T follicular helper cell (primary cell): Measurements from ENCODE around the gene ARFGAP1.

Source experiments
- DNase-seq: peaks from one replicate; pipeline ENCODE4 v3.0.0-alpha.2; 2020; ENCODE audit warnings: low read depth

ARFGAP1 gene

GRCh38 chr20:63306673-63307537 is 34.3 kb downstream of the ARFGAP1 start:
- no peak for DNase-seq

- no peak for DNase-seq
Measured at GRCh38 chr20:63307538-63308217, 35.1 kb downstream of the ARFGAP1 start.

- no peak for DNase-seq
Measured at GRCh38 chr20:63308218-63308911, 35.8 kb downstream of the ARFGAP1 start.

- DNase-seq: no peak
Measured at GRCh38 chr20:63309261-63310071, 36.9 kb downstream of the ARFGAP1 start.

- DNase-seq: no peak
Measured at GRCh38 chr20:63310265-63310991, 37.8 kb downstream of the ARFGAP1 start.

- DNase-seq: no peak
Measured at GRCh38 chr20:63311186-63311832, 38.7 kb downstream of the ARFGAP1 start.

GRCh38 chr20:63311833-63312243 is 39.2 kb downstream of the ARFGAP1 start:
- DNase-seq: no peak

- DNase-seq: no peak
Measured at GRCh38 chr20:63312273-63312672, 39.7 kb downstream of the ARFGAP1 start.

GRCh38 chr20:63312690-63313348 is 40.2 kb downstream of the ARFGAP1 start:
- no peak for DNase-seq

- DNase-seq: no peak
Measured at GRCh38 chr20:63313349-63314014, 40.9 kb downstream of the ARFGAP1 start.

GRCh38 chr20:63314015-63314471 is 41.4 kb downstream of the ARFGAP1 start:
- no peak for DNase-seq

GRCh38 chr20:63314566-63315239 is 42.1 kb downstream of the ARFGAP1 start:
- no peak for DNase-seq

- no peak for DNase-seq
Measured at GRCh38 chr20:63315240-63315689, 42.7 kb downstream of the ARFGAP1 start.

- DNase-seq: no peak
Measured at GRCh38 chr20:63315731-63316491, 43.3 kb downstream of the ARFGAP1 start.

- no peak for DNase-seq
Measured at GRCh38 chr20:63316502-63316921, 43.9 kb downstream of the ARFGAP1 start.

- DNase-seq: no peak
Measured at GRCh38 chr20:63317061-63317460, 44.4 kb downstream of the ARFGAP1 start.

- no peak for DNase-seq
Measured at GRCh38 chr20:63317601-63318291, 45.1 kb downstream of the ARFGAP1 start.
